ENCODE data around the gene PCCA. TPM values are rescaled to one million over a fixed set of nuclear protein-coding genes. Genes with fewer than 3 reads are reported as not detected.

PCCA gene
- total and polyA plus RNA-seq, 2 experiments from 2014 or later: 41.9 to 46.6 TPM

DNA sequence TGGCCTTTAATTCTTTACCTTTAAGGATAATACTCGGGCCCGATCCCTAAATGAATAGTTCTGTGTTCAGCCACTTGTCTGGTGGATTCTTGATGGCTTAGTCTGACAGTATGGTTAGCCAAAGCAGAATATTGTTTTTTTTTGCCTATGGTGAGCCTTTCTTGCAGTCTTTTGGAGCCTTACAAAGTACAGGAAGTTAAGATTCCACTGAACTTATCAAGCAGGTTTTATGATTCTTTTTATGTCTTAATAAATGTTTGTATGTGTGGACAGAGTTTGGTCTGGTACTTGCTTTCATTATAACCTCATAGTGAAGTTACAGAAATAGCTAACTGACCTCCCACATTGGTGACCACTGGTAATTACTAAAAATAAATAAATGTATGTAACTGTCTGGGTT is 17.1 kb downstream of the PCCA start:
- Mint-ChIP-seq H3K27me3 (ENCODE audit: insufficient read depth, low read depth, poor library complexity) (peaks cover 1% of the 10 kb centered on the region), H3K4me3 (no peak overlapping the region), H3K4me1 (peaks cover 5% of the 10 kb centered on the region; the same call in 2 of the 3 replicates), H3K27ac (no peak overlapping the region), H3K9me3 (no peaks in the 10 kb centered on the region; the same call in 2 of the 3 replicates), H3K36me3 (ENCODE audit: low read depth) (peaks cover 11% of the 10 kb centered on the region)
- Histone ChIP-seq H3K27ac (ENCODE audit: low read depth) (no peak overlapping the region), H2AFZ (no peak overlapping the region), H3K4me1 (ENCODE audit: insufficient read depth) (no peaks in the 10 kb centered on the region), H3K9me2 (ENCODE audit: insufficient read depth) (no peaks in the 10 kb centered on the region), H3K27me3 (ENCODE audit: insufficient read depth) (no peaks in the 10 kb centered on the region), H4K20me1 (replicated peaks; ENCODE audit: insufficient read depth) (no peaks in the 10 kb centered on the region; the same call in 1 of the 2 replicates), H3F3A (replicated peaks; ENCODE audit: low read depth) (no peaks in the 10 kb centered on the region), H3K4me3 (no peak overlapping the region), H3K79me2 (replicated peaks; ENCODE audit: insufficient read depth) (peaks cover 87% of the 10 kb centered on the region), H3K36me3 (ENCODE audit: insufficient read depth) (peaks cover 3% of the 10 kb centered on the region; the same call in 1 of the 2 replicates), H3K4me2 (no peak overlapping the region)
- DNase-seq (ENCODE audit: low spot score): no peak
- no peak for TF ChIP-seq POLR2AphosphoS5 (IDR thresholded peaks at IDR 0.05; ENCODE audit: low read depth)
- no peak for TF ChIP-seq CREB1 (CRISPR knock-in tag; IDR thresholded peaks at IDR 0.05; ENCODE audit: low read depth)
- no peak for TF ChIP-seq JUNB (IDR thresholded peaks at IDR 0.05; ENCODE audit: unreplicated experiment)
- TF ChIP-seq STAT1 (IDR thresholded peaks at IDR 0.05; ENCODE audit: unreplicated experiment): no peak
- no peak for TF ChIP-seq NANOG (IDR thresholded peaks at IDR 0.05; ENCODE audit: borderline replicate concordance)
- TF ChIP-seq ZNF331 (CRISPR knock-in tag; IDR thresholded peaks at IDR 0.05; ENCODE audit: low read depth): no peak
- ATAC-seq: no peak

DNA sequence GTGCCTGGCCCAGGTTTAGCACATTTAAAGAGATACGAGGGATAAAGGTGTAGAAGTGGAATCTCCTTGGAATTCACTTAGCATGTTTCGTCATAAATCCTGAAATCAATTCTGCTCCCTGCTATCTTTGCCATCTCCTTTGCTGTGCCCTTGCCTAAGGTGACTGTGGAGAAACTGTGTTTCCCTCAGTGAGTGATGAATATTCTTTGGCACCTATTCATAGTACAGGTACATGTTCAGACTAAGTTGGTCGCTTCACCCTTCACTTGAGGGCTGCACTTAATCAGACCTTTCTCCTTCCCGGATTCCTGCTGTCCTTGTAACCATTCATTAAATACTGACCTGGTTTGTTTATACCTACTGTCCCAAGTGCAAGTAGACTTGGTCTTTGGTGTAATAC is 17.8 kb downstream of the PCCA start:
- no peak overlapping the region for H2AFZ ChIP-seq
- H3K27me3 ChIP-seq (ENCODE audit: insufficient read depth): no peaks in the 10 kb centered on the region
- H3K9me3 Mint-ChIP-seq: no peaks in the 10 kb centered on the region; the same call in 2 of the 3 replicates
- H4K20me1 ChIP-seq (replicated peaks; ENCODE audit: insufficient read depth): no peaks in the 10 kb centered on the region; the same call in 1 of the 2 replicates
- H3K4me1 ChIP-seq (ENCODE audit: insufficient read depth): no peaks in the 10 kb centered on the region
- H3K27ac ChIP-seq (ENCODE audit: low read depth): no peak overlapping the region
- H3K27me3 Mint-ChIP-seq (ENCODE audit: insufficient read depth, low read depth, poor library complexity): peaks cover 1% of the 10 kb centered on the region
- no peak overlapping the region for H3K4me3 Mint-ChIP-seq
- DNase-seq (ENCODE audit: low spot score) (no peak), ATAC-seq (no peak)
- no peak overlapping the region for H3K27ac Mint-ChIP-seq
- H3K36me3 ChIP-seq (ENCODE audit: insufficient read depth): peaks cover 3% of the 10 kb centered on the region; the same call in 1 of the 2 replicates
- H3K4me1 Mint-ChIP-seq: peaks cover 5% of the 10 kb centered on the region; the same call in 2 of the 3 replicates
- peaks cover 87% of the 10 kb centered on the region for H3K79me2 ChIP-seq (replicated peaks; ENCODE audit: insufficient read depth)
- no peak overlapping the region for H3K4me2 ChIP-seq
- H3K9me2 ChIP-seq (ENCODE audit: insufficient read depth): no peaks in the 10 kb centered on the region
- TF ChIP-seq NANOG (IDR thresholded peaks at IDR 0.05; ENCODE audit: borderline replicate concordance): no peak
- TF ChIP-seq CREB1 (CRISPR knock-in tag; IDR thresholded peaks at IDR 0.05; ENCODE audit: low read depth): no peak
- no peak for TF ChIP-seq STAT1 (IDR thresholded peaks at IDR 0.05; ENCODE audit: unreplicated experiment)
- TF ChIP-seq EZH2phosphoT487 (IDR thresholded peaks at IDR 0.05; ENCODE audit: unreplicated experiment): no peak
- no peak for TF ChIP-seq ZNF114 (CRISPR knock-in tag; IDR thresholded peaks at IDR 0.05)
- TF ChIP-seq ZNF331 (CRISPR knock-in tag; IDR thresholded peaks at IDR 0.05; ENCODE audit: low read depth): no peak
- TF ChIP-seq POLR2AphosphoS5 (IDR thresholded peaks at IDR 0.05; ENCODE audit: low read depth): no peak
- TF ChIP-seq EZH2 (IDR thresholded peaks at IDR 0.05; ENCODE audit: low read depth, unreplicated experiment): no peak
- no peak overlapping the region for H3K4me3 ChIP-seq
- H3K36me3 Mint-ChIP-seq (ENCODE audit: low read depth): peaks cover 11% of the 10 kb centered on the region
- H3F3A ChIP-seq (replicated peaks; ENCODE audit: low read depth): no peaks in the 10 kb centered on the region

DNA sequence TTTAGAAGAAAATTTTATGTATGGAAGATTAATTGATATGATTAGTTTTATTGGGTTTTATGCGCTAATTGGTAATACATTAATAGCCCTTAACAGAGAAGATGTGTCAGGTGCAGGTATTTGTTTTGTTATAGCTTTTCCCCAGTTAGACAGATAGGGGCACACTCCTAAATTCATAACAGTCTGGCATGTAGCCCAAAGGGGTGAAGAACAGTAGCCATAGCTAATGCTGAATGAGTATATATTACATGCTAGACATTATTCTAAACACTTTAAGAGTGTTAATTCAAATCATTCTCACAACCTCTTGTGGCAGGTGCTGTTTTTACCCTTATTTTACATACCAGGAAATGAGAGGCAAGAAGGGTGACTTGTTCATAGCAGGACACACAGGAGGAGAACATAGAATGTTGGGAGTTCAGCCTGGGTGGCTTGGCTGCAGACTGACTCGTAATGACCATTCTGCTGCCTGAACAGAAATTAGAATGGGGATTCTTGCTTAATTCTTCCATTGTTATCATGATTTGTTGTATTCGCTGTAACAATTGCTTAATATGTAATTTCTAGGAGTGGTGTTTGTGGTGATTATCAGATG is 20.1 kb downstream of the PCCA start:
- Histone ChIP-seq H3K9me2 (ENCODE audit: insufficient read depth) (no peaks in the 10 kb centered on the region), H3K36me3 (ENCODE audit: insufficient read depth) (peaks cover 10% of the 10 kb centered on the region; the same call in 1 of the 2 replicates), H3K4me3 (no peak overlapping the region), H3K27me3 (ENCODE audit: insufficient read depth) (no peaks in the 10 kb centered on the region), H4K20me1 (replicated peaks; ENCODE audit: insufficient read depth) (no peaks in the 10 kb centered on the region; the same call in 1 of the 2 replicates), H3K79me2 (replicated peaks; ENCODE audit: insufficient read depth) (peaks cover 66% of the 10 kb centered on the region), H3F3A (replicated peaks; ENCODE audit: low read depth) (no peaks in the 10 kb centered on the region), H2AFZ (no peak overlapping the region), H3K4me2 (no peak overlapping the region), H3K4me1 (ENCODE audit: insufficient read depth) (no peaks in the 10 kb centered on the region), H3K27ac (ENCODE audit: low read depth) (no peak overlapping the region)
- H3K4me3 Mint-ChIP-seq: no peak overlapping the region
- H3K27me3 Mint-ChIP-seq (ENCODE audit: insufficient read depth, low read depth, poor library complexity): no peaks in the 10 kb centered on the region
- H3K9me3 Mint-ChIP-seq: no peaks in the 10 kb centered on the region
- no peak; the same call in 2 of the 3 replicates for ATAC-seq
- no peak overlapping the region for H3K27ac Mint-ChIP-seq
- no peak for DNase-seq (ENCODE audit: low spot score)
- peaks cover 27% of the 10 kb centered on the region for H3K36me3 Mint-ChIP-seq (ENCODE audit: low read depth)
- H3K4me1 Mint-ChIP-seq: peaks cover 2% of the 10 kb centered on the region; the same call in 2 of the 3 replicates
- TF ChIP-seq NANOG (IDR thresholded peaks at IDR 0.05; ENCODE audit: borderline replicate concordance) (no peak), CREB1 (CRISPR knock-in tag; IDR thresholded peaks at IDR 0.05; ENCODE audit: low read depth) (no peak), ZNF114 (CRISPR knock-in tag; IDR thresholded peaks at IDR 0.05) (no peak), JUNB (IDR thresholded peaks at IDR 0.05; ENCODE audit: unreplicated experiment) (no peak), EZH2 (IDR thresholded peaks at IDR 0.05; ENCODE audit: low read depth, unreplicated experiment) (no peak), STAT1 (IDR thresholded peaks at IDR 0.05; ENCODE audit: unreplicated experiment) (no peak)
- TF ChIP-seq, protein P1, sequence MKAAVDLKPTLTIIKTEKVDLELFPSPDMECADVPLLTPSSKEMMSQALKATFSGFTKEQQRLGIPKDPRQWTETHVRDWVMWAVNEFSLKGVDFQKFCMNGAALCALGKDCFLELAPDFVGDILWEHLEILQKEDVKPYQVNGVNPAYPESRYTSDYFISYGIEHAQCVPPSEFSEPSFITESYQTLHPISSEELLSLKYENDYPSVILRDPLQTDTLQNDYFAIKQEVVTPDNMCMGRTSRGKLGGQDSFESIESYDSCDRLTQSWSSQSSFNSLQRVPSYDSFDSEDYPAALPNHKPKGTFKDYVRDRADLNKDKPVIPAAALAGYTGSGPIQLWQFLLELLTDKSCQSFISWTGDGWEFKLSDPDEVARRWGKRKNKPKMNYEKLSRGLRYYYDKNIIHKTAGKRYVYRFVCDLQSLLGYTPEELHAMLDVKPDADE (IDR thresholded peaks at IDR 0.05): no peak
- TF ChIP-seq, protein P2, sequence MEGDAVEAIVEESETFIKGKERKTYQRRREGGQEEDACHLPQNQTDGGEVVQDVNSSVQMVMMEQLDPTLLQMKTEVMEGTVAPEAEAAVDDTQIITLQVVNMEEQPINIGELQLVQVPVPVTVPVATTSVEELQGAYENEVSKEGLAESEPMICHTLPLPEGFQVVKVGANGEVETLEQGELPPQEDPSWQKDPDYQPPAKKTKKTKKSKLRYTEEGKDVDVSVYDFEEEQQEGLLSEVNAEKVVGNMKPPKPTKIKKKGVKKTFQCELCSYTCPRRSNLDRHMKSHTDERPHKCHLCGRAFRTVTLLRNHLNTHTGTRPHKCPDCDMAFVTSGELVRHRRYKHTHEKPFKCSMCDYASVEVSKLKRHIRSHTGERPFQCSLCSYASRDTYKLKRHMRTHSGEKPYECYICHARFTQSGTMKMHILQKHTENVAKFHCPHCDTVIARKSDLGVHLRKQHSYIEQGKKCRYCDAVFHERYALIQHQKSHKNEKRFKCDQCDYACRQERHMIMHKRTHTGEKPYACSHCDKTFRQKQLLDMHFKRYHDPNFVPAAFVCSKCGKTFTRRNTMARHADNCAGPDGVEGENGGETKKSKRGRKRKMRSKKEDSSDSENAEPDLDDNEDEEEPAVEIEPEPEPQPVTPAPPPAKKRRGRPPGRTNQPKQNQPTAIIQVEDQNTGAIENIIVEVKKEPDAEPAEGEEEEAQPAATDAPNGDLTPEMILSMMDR (conservative IDR thresholded peaks at IDR 0.05; ENCODE audit: low read depth in 2 of 2): no peak

Measured in GM23338 (cell line).